Hepatocyte (in vitro differentiated cells): ENCODE measurements around the gene CAPN15. TPM values are rescaled to one million over a fixed set of nuclear protein-coding genes. Genes with fewer than 3 reads are reported as not detected.

Source experiments
- DNase-seq: peaks from one replicate; pipeline ENCODE4 v3.0.0-alpha.2; 2016; ENCODE audit warnings: low spot score
- H2AFZ ChIP-seq: fragments of 200-600 bp; sonication (generic); 2 replicates; pipeline ENCODE4 v1.6.0; 2016; ENCODE audit warnings: antibody characterized with exemption, mild to moderate bottlenecking
- H3K27ac ChIP-seq: fragments of 200-600 bp; sonication (generic); 2 replicates; pipeline ENCODE4 v1.5.1; 2016; ENCODE audit warnings: mild to moderate bottlenecking
- H3K27me3 ChIP-seq: fragments of 200-600 bp; sonication (generic); 2 replicates; pipeline ENCODE4 v1.6.1; 2016
- H3K36me3 ChIP-seq: fragments of 200-600 bp; sonication (generic); replicated peaks from 2 replicates; pipeline ENCODE4 v1.5.1; 2016; ENCODE audit warnings: low read depth; ENCODE audit not compliant: insufficient read depth
- H3K4me1 ChIP-seq: fragments of 200-600 bp; sonication (generic); 2 replicates; pipeline ENCODE4 v1.5.1; 2016; ENCODE audit warnings: mild to moderate bottlenecking, moderate library complexity; ENCODE audit not compliant: insufficient read depth
- H3K4me2 ChIP-seq: fragments of 200-600 bp; sonication (generic); 2 replicates; pipeline ENCODE4 v1.6.0; 2016
- H3K4me3 ChIP-seq: fragments of 200-600 bp; sonication (generic); 2 replicates; pipeline ENCODE4 v1.5.1; 2016; ENCODE audit warnings: mild to moderate bottlenecking
- H3K79me2 ChIP-seq: fragments of 200-600 bp; sonication (generic); 2 replicates; pipeline ENCODE4 v1.6.0; 2017; ENCODE audit warnings: mild to moderate bottlenecking
- H3K9me2 ChIP-seq: fragments of 200-600 bp; sonication (generic); replicated peaks from 2 replicates; pipeline ENCODE4 v1.6.0; 2017; ENCODE audit warnings: mild to moderate bottlenecking; ENCODE audit not compliant: insufficient read depth
- H3K9me3 ChIP-seq: fragments of 200-600 bp; sonication (generic); 2 replicates; pipeline ENCODE4 v1.5.1; 2016; ENCODE audit warnings: low read depth, mild to moderate bottlenecking
- H4K20me1 ChIP-seq: fragments of 200-600 bp; sonication (generic); 2 replicates; pipeline ENCODE4 v1.6.0; 2016; ENCODE audit warnings: mild to moderate bottlenecking; ENCODE audit not compliant: insufficient read depth, poor library complexity, severe bottlenecking
- EZH2 ChIP-seq: fragments of 200-600 bp; sonication (generic); IDR thresholded peaks from 2 replicates; pipeline ENCODE4 v1.6.1; 2016; ENCODE audit warnings: antibody characterized with exemption, mild to moderate bottlenecking, borderline replicate concordance
- EZH2phosphoT487 ChIP-seq: fragments of 200-600 bp; sonication (generic); IDR thresholded peaks from one replicate; pipeline ENCODE4 v1.6.1; 2018; ENCODE audit warnings: antibody characterized with exemption, mild to moderate bottlenecking, low read depth, moderate library complexity; ENCODE audit not compliant: unreplicated experiment, severe bottlenecking
- WGBS: methylation state at CpG from one replicate; pipeline ENCODE4 v1.1.6; 2016; ENCODE audit warnings: low lambda C conversion rate; ENCODE audit errors: missing lambda C conversion rate; 5-methylcytosine and 5-hydroxymethylcytosine counted together
- polyA plus RNA-seq: library from polyadenylated mRNA; unstranded; fragments of >200 nt; fragmentation: Nextera tagmentation; extraction: Ambion mirVana; gene quantifications from 2 replicates; pipeline ENCODE4 v1.2.1, GENCODE V29; 2016
- total RNA-seq: library from RNA; depleted of rRNA; stranded (reverse); fragments of >200 nt; gene quantifications from 2 replicates; pipeline ENCODE4 v1.2.3, GENCODE V29; 2014
- TF ChIP-seq, protein P1 (sequence below): fragments of 200-600 bp; sonication (generic); IDR thresholded peaks from 2 replicates; pipeline ENCODE4 v1.5.1; 2016; ENCODE audit warnings: antibody characterized with exemption, mild to moderate bottlenecking; ENCODE audit not compliant: poor library complexity

The CAPN15 gene
- total and polyA plus RNA-seq, 2 experiments from 2014 or later, result 41.7 to 42.7 TPM

DNA sequence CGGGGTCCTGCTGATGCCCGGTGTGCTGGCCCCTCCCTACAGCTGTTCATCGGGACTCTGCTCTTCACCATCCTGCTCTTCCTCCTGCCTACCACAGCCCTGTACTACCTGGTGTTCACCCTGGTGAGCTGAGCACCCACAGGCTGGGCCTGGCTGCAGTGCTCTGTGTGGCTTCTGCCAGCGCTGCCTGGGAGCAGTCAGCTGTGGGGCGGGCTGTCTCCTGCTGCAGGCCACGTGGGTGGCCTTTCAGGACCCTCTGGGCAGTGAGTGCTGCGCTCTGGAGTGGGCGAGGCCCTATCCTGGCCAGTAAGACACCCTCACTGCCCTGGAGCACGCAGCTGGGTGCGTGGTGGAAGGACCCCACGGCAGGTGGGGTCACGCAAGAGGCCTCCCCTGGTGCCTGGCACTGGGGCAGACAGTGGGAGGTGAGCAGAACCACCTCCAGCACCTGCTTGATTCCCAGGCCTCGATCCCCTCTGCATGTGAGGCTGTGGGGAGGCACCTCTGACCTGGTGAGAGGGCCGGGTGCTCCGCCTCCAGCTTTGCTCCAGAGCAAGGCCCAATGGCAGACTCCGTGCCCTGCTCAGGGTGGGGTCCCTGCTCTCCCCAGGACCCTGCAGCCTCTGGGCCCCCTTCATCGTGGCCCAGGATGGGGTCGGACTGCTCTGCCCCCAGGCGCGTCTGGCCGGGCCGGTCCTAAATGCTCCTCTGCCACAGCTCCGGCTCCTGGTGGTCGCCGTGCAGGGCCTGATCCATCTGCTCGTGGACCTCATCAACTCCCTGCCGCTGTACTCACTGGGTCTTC is 52.8 kb downstream of the CAPN15 start:
- no peaks in the 10 kb centered on the region for H3K36me3 ChIP-seq
- H3K9me3 ChIP-seq, result no peaks in the 10 kb centered on the region
- H3K27ac ChIP-seq, result no peak overlapping the region
- no peak overlapping the region for H3K4me3 ChIP-seq
- no peaks in the 10 kb centered on the region for H3K9me2 ChIP-seq
- no peaks in the 10 kb centered on the region for H3K27me3 ChIP-seq
- H3K79me2 ChIP-seq, result no peaks in the 10 kb centered on the region
- no peak overlapping the region for H3K4me2 ChIP-seq
- H2AFZ ChIP-seq, result no peak overlapping the region
- DNase-seq, result no peak
- H3K4me1 ChIP-seq, result no peaks in the 10 kb centered on the region
- no peaks in the 10 kb centered on the region for H4K20me1 ChIP-seq
- 96% methylated on average over 27 of the region's 27 CpGs for WGBS
- TF ChIP-seq EZH2phosphoT487, result no peak
- TF ChIP-seq, protein P1, sequence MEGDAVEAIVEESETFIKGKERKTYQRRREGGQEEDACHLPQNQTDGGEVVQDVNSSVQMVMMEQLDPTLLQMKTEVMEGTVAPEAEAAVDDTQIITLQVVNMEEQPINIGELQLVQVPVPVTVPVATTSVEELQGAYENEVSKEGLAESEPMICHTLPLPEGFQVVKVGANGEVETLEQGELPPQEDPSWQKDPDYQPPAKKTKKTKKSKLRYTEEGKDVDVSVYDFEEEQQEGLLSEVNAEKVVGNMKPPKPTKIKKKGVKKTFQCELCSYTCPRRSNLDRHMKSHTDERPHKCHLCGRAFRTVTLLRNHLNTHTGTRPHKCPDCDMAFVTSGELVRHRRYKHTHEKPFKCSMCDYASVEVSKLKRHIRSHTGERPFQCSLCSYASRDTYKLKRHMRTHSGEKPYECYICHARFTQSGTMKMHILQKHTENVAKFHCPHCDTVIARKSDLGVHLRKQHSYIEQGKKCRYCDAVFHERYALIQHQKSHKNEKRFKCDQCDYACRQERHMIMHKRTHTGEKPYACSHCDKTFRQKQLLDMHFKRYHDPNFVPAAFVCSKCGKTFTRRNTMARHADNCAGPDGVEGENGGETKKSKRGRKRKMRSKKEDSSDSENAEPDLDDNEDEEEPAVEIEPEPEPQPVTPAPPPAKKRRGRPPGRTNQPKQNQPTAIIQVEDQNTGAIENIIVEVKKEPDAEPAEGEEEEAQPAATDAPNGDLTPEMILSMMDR, result no peak
- no peak for TF ChIP-seq EZH2

DNA sequence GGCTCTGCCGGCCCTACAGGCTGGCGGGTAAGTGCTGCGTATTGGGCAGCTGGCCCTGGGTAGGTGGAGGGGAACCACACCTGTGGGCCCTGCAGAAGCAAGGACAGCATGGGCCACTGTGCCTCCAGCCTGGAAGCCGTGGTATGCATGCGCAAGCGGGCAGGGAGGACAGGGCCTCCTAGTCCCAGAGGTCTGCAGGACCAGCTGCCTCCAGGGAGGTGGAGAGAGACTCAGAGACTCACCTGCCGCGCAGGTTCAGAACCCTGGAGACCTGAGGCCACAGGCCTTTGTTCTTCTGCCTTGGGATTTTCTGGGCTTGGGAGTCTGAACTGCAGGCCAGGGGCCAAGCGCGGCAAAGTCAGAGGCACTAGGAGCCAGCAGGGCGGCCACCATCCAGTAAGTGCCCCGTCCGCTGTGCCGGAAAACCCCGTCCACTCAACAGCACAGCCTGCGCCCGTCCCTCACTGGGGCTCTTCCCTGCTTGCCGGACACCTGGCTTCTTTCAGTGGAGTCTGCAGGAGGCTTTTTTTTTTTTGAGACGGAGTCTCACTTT is 53.5 kb downstream of the CAPN15 start:
- 96% methylated on average over 19 of the region's 19 CpGs for WGBS
- H3K4me2 ChIP-seq, result no peak overlapping the region
- no peaks in the 10 kb centered on the region for H3K4me1 ChIP-seq
- H3K79me2 ChIP-seq, result no peaks in the 10 kb centered on the region
- no peaks in the 10 kb centered on the region for H3K9me3 ChIP-seq
- no peak overlapping the region for H3K27ac ChIP-seq
- no peaks in the 10 kb centered on the region for H3K36me3 ChIP-seq
- no peak for TF ChIP-seq EZH2
- no peak for TF ChIP-seq EZH2phosphoT487
- TF ChIP-seq, protein P1, result no peak
- H2AFZ ChIP-seq, result no peak overlapping the region
- H3K27me3 ChIP-seq, result no peaks in the 10 kb centered on the region
- no peaks in the 10 kb centered on the region for H4K20me1 ChIP-seq
- H3K9me2 ChIP-seq, result no peaks in the 10 kb centered on the region
- no peak for DNase-seq
- H3K4me3 ChIP-seq, result no peak overlapping the region

DNA sequence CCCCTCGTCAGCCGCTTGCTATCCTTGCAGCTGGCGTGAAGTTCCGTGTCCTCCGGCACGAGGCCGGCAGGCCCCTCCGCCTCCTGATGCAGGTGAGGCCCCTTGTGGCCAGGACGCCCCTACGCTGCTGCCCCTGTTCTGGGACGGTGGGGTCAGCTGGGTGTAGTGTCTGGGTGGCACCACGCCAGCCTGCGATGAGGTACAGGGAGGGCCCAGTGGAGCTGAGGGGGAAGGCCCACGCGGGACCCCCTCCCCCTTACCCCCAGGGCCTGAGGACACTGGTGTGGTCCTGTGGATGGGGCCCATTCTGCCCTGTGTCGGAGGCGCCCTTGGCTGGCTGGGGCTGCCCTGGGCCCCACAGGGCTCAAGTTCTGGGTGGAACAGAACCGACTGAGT is 54.7 kb downstream of the CAPN15 start:
- Histone ChIP-seq H3K79me2 (peaks cover 6% of the 10 kb centered on the region), H3K27me3 (no peaks in the 10 kb centered on the region), H3K9me3 (no peaks in the 10 kb centered on the region), H2AFZ (no peak overlapping the region), H3K4me2 (no peak overlapping the region), H4K20me1 (no peaks in the 10 kb centered on the region), H3K36me3 (no peaks in the 10 kb centered on the region), H3K4me1 (no peaks in the 10 kb centered on the region), H3K27ac (no peak overlapping the region), H3K4me3 (no peak overlapping the region), H3K9me2 (no peaks in the 10 kb centered on the region)
- TF ChIP-seq EZH2phosphoT487 (no peak), EZH2 (no peak)
- TF ChIP-seq, protein P1, result no peak
- DNase-seq, result no peak
- 91% methylated on average over 17 of the region's 18 CpGs for WGBS
